ENCODE results near the gene HOXA13.

Gene HOXA13

DNA sequence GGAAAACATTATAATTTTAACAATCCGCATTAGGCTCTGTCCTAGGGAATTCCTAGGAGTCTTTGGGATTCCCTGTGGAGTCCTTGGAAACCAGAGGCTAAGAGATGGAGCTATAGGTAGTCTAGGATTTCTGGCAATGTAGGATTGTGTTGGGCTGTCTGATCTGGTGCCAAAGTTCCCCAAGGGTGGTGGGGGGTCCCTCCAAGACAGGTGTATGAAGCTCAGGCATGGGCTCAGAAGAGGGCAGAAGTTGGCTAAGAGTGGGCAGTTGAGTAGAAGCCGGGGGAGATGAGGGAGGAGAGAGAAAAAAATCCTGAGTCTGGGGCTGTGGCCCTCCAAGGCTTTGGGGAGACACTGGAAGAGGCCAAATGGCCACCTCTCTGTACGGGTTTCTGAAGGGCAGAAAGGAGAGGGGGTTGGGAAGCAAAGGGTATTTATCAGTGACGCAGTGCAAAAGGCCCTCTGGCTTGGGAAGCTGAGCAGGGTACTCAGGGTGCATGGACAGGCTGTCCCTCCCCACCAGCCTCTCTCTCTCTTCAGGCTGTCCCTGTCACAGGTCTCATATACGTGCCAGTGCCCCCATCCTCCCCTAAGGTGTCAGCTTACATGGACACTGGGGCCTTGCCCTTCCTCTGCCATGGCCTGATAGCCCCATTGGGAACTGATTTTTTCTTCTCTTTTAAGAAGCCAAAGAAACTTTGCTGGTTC, 53.2 kb downstream of the HOXA13 start:
- ATAC-seq: no peak

DNA sequence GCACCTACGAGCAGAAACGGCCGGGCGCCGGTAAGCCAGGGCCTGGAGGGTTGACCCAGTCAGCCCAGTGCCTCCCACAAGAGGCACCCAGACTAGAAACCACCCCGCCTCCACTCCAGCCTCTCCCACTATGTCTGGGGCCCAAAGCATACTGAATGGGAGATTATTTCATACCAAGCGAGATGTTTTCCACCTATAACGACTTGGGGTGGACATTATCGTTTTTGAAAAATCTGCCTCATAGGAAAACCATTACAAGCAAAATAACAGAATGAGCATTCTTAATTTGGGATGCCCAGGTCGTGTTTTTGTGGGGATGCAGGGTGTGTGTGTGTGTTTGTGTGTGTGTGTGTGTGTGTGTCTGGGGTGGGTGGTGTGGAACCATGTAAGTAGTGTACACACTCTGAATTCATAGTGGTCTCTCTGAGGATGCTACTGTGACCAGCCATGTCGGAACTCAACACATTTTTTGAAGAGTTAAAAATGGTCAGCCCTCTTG, 53.9 kb downstream of the HOXA13 start:
- no peak for ATAC-seq

DNA sequence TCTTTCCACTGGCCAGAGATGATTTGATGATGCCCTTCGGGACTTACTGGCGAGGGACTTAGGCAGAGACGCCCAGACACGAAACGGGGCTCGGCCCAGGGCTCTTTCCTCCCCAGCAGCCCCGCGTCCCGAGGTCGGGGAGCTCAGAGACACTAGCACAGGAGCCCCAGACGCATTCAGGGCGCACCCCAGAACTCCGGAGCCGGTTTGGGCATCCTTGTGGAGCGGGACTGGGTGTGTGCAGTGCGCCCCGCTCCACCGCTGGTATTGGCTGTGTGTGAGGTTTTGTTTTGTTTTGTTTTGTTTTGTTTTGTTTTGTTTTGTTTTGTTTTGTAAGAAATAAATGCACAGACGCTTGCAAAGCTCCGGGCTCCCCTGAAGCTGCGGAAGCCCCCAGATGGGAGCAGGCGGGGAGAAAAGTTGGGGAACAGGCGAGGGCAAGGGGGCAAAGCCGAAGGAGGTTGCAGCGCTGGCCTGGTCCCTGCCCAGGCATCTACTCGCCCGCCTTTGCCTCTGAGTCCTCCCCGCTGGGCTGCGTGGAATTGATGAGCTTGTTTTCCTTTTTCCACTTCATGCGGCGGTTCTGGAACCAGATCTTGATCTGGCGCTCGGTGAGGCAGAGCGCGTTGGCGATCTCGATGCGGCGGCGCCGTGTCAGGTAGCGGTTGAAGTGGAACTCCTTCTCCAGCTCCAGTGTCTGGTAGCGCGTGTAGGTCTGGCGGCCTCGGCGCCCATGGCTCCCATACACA, 54.6 kb downstream of the HOXA13 start:
- ATAC-seq: no peak

DNA sequence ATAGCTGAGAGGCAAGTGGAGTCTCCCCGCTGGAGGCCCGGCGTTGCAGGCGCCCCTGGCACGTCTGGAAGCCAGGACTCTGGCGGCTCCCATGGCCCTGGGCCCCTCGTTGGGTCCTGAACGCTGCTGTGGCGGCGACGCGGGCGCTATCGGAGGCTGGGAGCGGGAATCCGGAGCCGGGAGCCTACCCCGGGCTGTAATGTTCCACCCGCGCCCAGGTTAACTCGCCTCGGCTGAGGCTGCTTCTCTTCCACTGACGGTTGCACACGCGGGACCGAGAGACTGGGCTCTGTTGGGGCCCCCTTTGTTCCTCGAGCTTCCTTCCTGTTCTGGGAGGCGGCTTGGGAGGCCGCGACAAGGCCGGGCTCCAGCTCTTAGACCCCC, 55.1 kb downstream of the HOXA13 start:
- ATAC-seq: no peak
